ENCODE data around the gene NCK1.

The NCK1 gene

DNA sequence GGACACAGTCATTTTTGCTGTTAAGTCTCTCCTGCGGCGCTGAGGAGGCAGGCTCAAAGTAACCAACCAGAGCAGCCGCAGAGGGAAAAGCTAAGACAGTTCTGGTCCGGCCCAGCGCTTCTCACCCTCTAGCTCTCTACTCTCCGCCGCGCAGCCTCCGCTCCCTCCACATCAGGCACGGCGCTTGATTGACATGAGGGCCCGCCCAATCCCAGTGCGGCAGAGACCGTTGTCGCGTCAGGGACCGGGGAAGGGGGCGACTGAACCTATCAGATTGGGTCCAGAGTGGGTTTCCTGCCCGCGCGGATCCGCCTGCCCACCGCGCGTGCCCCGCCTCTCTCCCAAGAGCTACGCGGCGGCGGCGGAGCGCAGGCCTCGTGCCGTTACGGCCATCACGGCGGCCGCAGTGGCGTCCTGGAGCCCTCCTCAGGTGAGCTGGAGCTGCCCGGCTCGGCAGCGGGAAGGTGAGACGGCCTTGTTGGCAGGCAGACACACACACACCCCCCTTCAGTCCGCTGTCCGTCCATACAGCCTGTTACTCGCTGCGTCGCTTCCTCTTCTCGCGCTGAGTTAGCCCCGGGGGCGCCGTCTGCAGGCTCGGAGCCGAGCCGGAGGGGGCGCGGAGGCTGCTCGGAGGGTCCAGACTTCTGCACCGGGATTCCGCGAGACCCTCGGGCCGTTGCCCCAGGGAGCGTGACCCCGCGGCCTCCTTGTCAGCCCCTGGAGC, at the start of gene NCK1:
Gene NCK1 (plus strand): TSS at position 319 of the 727 bp plus-strand sequence. CDS start 65,794 bp downstream, outside the sequence.
- peak; percentile 97 for DNase-seq

GRCh38 chr3:136817448-136817847, 44.6 kb upstream of the NCK1 start:
- no peak for DNase-seq

DNA sequence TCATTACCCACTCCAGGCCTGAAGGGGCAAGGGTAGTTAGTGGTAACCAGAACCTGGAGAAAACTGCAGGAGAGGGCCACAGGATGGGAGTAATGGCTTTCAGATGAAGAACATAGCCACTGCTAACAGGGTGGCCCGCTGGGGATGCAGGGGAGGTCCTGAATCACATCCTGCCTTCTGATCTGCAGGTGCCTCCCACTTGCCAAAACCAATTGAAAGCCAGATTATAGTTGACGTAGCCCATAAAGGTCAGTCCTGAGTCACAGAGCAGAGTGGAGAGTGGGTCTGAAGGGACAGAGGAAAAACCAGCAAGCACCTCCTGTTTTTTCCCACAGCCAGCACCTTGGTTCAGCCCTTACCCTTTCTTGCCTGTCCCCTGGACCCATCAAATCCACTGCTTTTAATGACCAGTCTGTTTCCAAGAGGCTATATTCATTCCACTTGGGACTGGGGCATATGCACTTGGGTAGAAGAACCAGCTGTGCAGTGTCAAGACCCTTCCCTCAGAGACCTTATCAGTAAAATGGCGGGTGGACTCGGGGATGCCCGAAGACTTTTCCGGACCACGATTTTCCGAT, 43.7 kb upstream of the NCK1 start:
- DNase-seq = no peak

DNA sequence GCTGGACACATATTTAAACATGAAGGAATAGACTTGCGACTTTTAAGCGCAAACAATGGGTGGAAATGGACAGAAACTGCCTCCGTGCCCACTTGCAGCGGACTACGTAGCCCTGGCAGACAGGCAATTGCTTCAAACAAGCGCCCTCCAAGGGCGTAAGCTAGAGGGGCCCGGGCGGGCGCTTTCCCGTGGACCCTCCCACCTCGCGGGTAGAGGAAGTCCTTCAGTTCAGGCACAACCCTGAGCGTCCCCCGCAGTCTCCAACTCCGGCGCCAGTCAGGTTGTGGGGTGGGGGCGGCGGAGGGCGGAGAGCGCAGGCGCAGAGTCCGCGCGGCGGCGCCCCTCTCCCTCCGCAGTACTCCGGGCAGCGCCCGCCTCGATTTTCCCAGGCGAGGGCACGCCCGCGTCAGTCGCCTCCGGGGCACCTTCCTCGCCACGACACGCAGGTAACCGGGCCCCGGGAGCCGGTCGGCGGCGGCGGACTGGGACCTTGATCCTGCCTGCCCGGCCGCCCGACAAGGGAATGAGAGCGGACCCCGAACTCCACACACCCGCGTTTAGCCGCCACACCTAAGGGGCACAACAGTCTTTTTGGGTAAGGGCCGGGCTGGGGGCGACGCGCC, 43.1 kb upstream of the NCK1 start, which contains the start of gene SLC35G2:
Gene SLC35G2 (plus strand): TSS at position 358 of the 623 bp plus-strand sequence. CDS start 35,335 bp downstream, outside the sequence.
- peak; percentile 44 for DNase-seq

GRCh38 chr3:136819392-136819730, 42.6 kb upstream of the NCK1 start:
- no peak for DNase-seq

- DNase-seq = peak; percentile 56
Measured at GRCh38 chr3:136819731-136820679, 42.0 kb upstream of the NCK1 start.

GRCh38 chr3:136831461-136831860, 30.5 kb upstream of the NCK1 start:
- no peak for DNase-seq

- no peak for DNase-seq
Measured at GRCh38 chr3:136835089-136835812, 26.8 kb upstream of the NCK1 start.

- DNase-seq = peak; percentile 27
Measured at GRCh38 chr3:136835813-136836510, 26.0 kb upstream of the NCK1 start.

GRCh38 chr3:136836511-136837156, 25.4 kb upstream of the NCK1 start:
- peak; percentile 89 for DNase-seq

- DNase-seq = peak; percentile 38
Measured at GRCh38 chr3:136838641-136839555, 23.1 kb upstream of the NCK1 start.

DNA sequence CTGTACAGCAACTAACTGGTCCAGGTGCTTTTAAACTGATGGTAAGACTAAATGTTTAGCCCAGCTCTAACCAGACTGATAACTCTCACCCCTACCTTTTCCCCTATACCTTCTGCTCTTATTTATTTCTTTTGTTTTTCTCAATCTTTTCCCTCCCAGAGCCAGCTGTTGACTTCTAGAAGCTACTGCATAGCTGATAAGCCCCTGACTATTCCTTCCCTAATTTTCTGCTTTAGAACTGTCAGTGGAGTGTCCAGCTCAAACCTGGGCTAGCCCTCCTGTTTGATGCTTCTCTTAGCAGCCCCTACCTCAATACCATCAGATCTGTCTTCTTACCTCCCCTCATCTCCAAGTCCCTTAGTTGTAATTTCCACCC, 22.5 kb upstream of the NCK1 start:
- no peak for DNase-seq

GRCh38 chr3:136840252-136840651, 21.8 kb upstream of the NCK1 start:
- no peak for DNase-seq

- no peak for DNase-seq
Measured at GRCh38 chr3:136842294-136842693, 19.7 kb upstream of the NCK1 start.

DNA sequence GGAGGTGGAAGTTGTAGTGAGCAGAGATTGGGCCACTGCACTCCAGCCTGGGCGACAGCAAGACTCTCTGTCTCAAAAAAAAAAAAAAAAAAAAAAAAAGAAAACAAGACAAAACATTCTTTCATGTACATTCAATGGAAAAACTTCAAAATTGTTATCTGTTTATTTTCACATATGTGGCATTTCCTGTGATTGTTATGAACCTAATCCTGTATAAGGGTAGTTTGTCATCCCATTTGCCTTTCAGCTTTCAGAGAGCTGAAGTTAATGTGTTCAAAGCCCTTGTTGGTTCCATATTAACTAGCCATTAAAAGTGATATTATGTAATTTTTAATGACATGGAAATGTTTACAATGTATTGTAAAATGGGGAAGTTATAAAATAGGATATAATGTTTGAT, 17.3 kb upstream of the NCK1 start:
- DNase-seq = no peak

DNA sequence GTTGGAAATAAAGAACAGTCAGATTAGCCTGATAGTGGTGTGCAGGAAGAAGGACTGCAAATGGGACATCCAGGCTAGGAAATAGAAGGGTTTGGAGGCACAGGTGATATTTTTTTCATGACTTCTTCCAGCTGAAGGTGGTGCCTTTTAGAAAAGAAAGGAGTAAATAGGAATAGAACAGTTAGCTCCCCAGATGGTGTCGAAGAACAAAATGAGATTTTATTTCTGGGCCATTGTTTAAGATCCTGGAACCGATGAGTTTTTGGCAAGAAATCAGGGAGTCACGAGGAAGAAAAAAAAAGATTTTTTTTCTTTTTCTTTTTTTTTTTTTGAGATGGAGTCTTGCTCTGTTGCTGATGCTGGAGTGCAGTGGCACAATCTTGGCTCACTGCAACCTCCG, 9.8 kb upstream of the NCK1 start:
- DNase-seq = peak; percentile 14

DNA sequence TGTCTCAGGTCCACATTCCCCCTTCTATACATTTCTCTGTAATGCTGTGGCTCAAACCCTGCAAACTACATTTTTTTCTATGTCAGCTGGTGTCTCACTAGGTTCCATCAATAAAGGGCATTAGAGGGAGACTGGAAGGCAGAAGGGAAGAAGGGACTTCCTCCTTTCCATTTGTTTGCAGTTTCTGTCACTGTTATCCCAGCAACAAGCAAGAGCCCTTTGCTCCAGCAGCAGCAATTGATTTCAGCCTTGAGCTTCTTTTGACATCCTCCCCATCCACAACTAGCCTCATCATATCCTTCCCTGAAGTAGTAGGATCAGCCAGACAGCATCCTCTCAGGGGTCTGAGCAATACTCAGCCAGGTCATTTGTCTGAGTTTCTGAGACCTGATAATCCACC, 5.3 kb upstream of the NCK1 start:
- DNase-seq = no peak

DNA sequence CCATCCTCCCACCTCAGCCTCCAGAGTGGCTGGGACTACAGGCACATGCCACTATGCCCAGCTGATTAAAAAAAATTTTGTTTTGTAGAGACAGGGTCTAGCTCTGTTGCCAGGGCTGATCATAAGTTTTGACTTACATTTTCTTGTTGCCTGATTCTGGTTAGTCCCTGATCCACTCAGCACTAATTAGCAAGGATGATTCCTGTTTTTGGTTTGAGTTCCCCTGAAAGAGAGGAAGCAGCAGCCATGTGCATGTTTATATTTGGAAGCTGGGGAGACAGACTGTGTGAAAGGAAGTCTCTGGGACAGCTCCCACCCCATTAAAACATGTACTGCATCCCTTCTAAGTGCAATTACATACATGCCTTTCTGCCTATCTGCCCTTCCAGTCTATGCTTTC, 3.6 kb upstream of the NCK1 start:
- DNase-seq = no peak

- DNase-seq = no peak
Measured at GRCh38 chr3:136860541-136860940, 1.5 kb upstream of the NCK1 start.
